Dedifferentiated amniotic fluid mesenchymal stem cell (primary cell): ENCODE results near the gene DDX23.
"Not testable (repeated sequence)": the region's sequence is repeated elsewhere in the genome, so short reads cannot be mapped to it uniquely, and the experiment has no call there.

Experiments used
- DNase-seq: peaks from one replicate; pipeline ENCODE4 v3.0.0-alpha.2; 2016; ENCODE audit errors: extremely low spot score

Gene DDX23

GRCh38 chr12:48862760-48863159, 10.8 kb upstream of the DDX23 start:
- DNase-seq = no peak

GRCh38 chr12:48861111-48861510, 9.1 kb upstream of the DDX23 start:
- DNase-seq = no peak

GRCh38 chr12:48860236-48860635, 8.3 kb upstream of the DDX23 start:
- not testable (repeated sequence) for DNase-seq

- no peak for DNase-seq
Measured at GRCh38 chr12:48859607-48860006, 7.6 kb upstream of the DDX23 start.

- no peak for DNase-seq
Measured at GRCh38 chr12:48858043-48858442, 6.1 kb upstream of the DDX23 start.

- no peak for DNase-seq
Measured at GRCh38 chr12:48857278-48857994, 5.5 kb upstream of the DDX23 start.

- no peak for DNase-seq
Measured at GRCh38 chr12:48856379-48856778, 4.4 kb upstream of the DDX23 start.

GRCh38 chr12:48854932-48855331, 3.0 kb upstream of the DDX23 start:
- not testable (repeated sequence) for DNase-seq

- no peak for DNase-seq
Measured at GRCh38 chr12:48854488-48854887, 2.5 kb upstream of the DDX23 start.

- peak; percentile 94 for DNase-seq
Measured at GRCh38 chr12:48852734-48853688, 1.0 kb upstream of the DDX23 start.

GRCh38 chr12:48842021-48842420, 9.9 kb downstream of the DDX23 start:
- DNase-seq = not testable (repeated sequence)

- no peak for DNase-seq
Measured at GRCh38 chr12:48838048-48838447, 13.9 kb downstream of the DDX23 start.

- no peak for DNase-seq
Measured at GRCh38 chr12:48832321-48833060, 19.5 kb downstream of the DDX23 start.

GRCh38 chr12:48831257-48831656, 20.7 kb downstream of the DDX23 start:
- DNase-seq = no peak

- DNase-seq = no peak
Measured at GRCh38 chr12:48828841-48829575, 23.0 kb downstream of the DDX23 start.

GRCh38 chr12:48828293-48828692, 23.7 kb downstream of the DDX23 start:
- DNase-seq = no peak

GRCh38 chr12:48827513-48828096, 24.4 kb downstream of the DDX23 start:
- DNase-seq = no peak

GRCh38 chr12:48827026-48827425, 24.9 kb downstream of the DDX23 start:
- no peak for DNase-seq

GRCh38 chr12:48826209-48826855, 25.6 kb downstream of the DDX23 start:
- no peak for DNase-seq

- no peak for DNase-seq
Measured at GRCh38 chr12:48824905-48825304, 27.1 kb downstream of the DDX23 start.

- no peak for DNase-seq
Measured at GRCh38 chr12:48824112-48824511, 27.9 kb downstream of the DDX23 start.
